K562 (cell line): Measurements from ENCODE around the gene POLRMT. TPM values are rescaled to one million over a fixed set of nuclear protein-coding genes. Genes with fewer than 3 reads are reported as not detected.

Experiments used
- BHLHE40 ChIP-seq: IDR thresholded peaks from 2 replicates; pipeline ENCODE4 v1.6.1; 2011; ENCODE audit warnings: low read length, improper control_type of control experiment
- CBX8 ChIP-seq: fragments of 200-600 bp; sonication (generic); IDR thresholded peaks from 2 replicates; pipeline ENCODE4 v1.6.1; 2012; ENCODE audit warnings: borderline replicate concordance, mixed run types, low read depth, mild to moderate bottlenecking, moderate library complexity, mixed read lengths, low read length, control low read depth, inconsistent platforms; ENCODE audit not compliant: poor library complexity, severe bottlenecking; ENCODE audit errors: extremely low read depth
- DPF2 ChIP-seq: fragments of 450-650 bp; IDR thresholded peaks from 2 replicates; pipeline ENCODE4 v1.6.1; 2016
- ETS1 ChIP-seq: conservative IDR thresholded peaks from 2 replicates; pipeline ENCODE4 v1.6.1; 2011; ENCODE audit warnings: low read depth, mild to moderate bottlenecking, low read length; ENCODE audit not compliant: control insufficient read depth
- HDAC1 ChIP-seq, 2 experiments: fragments of 450-650 bp; IDR thresholded peaks; 2 replicates each; pipeline ENCODE4 v1.6.1; 2016 to 2017; ENCODE audit warnings: inconsistent platforms in 1 of 2, mild to moderate bottlenecking in 1 of 2, moderate library complexity in 1 of 2
- HEY1 ChIP-seq: fragments of 250-450 bp; sonication (Bioruptor Pico); IDR thresholded peaks from 2 replicates; pipeline ENCODE4 v1.5.0; 2020; ENCODE audit warnings: mild to moderate bottlenecking, moderate library complexity, borderline replicate concordance
- KLF16 ChIP-seq: IDR thresholded peaks from 2 replicates; pipeline ENCODE4 v1.6.1; 2016; ENCODE audit warnings: antibody characterized with exemption
- NKRF ChIP-seq: fragments of 450-650 bp; IDR thresholded peaks from 2 replicates; pipeline ENCODE4 v1.6.1; 2016; ENCODE audit warnings: borderline replicate concordance
- RCOR1 ChIP-seq, 2 experiments: IDR thresholded peaks; 2 replicates each; pipeline ENCODE4 v1.6.1; 2012; ENCODE audit warnings: low read depth in 2 of 2, low read length in 2 of 2, borderline replicate concordance in 1 of 2, improper control_type of control experiment in 1 of 2
- TAF15 ChIP-seq: fragments of 200-400 bp; formaldehyde crosslinking; IDR thresholded peaks from 2 replicates; pipeline ENCODE4 v1.6.1; 2017; ENCODE audit warnings: mild to moderate bottlenecking, low read depth, low read length, moderate library complexity
- TCFL5 ChIP-seq: fragments of 250-450 bp; sonication (Bioruptor Pico); conservative IDR thresholded peaks from 2 replicates; pipeline ENCODE4 v1.6.1; 2021; ENCODE audit warnings: mild to moderate bottlenecking, moderate library complexity, matching md5 sums
- ZNF133 ChIP-seq: fragments of 250-450 bp; sonication (Bioruptor Pico); IDR thresholded peaks from 2 replicates; pipeline ENCODE4 v1.4.0; 2020; ENCODE audit warnings: mild to moderate bottlenecking
- ZNF146 ChIP-seq: IDR thresholded peaks from one replicate; pipeline ENCODE4 v1.6.1; 2018; ENCODE audit warnings: missing compliant biosample characterization; ENCODE audit not compliant: unreplicated experiment
- ZNF232 ChIP-seq: sonication (generic); formaldehyde crosslinking; IDR thresholded peaks from 2 replicates; pipeline ENCODE4 v1.8.0; 2022; ENCODE audit warnings: mild to moderate bottlenecking, missing genetic modification reagents
- ZNF740 ChIP-seq, 3 experiments: fragments of 200-800 bp in 1 of 3; sonication (Bioruptor generic) in 1 of 3; sonication (generic) in 1 of 3; formaldehyde crosslinking in 1 of 3; IDR thresholded peaks; 2 replicates each; pipeline versions ENCODE4 v1.6.1 to v1.8.0; 2016 to 2022; ENCODE audit warnings: mild to moderate bottlenecking in 2 of 3, missing compliant biosample characterization in 2 of 3, missing genetic modification characterization in 2 of 3, missing genetic modification reagents in 1 of 3
- polyA plus RNA-seq, 8 experiments: library from polyadenylated mRNA; depleted of rRNA in 4 of 8; stranded (reverse) in 5 of 8; unstranded in 3 of 8; fragments of >200 nt; fragmentation: Nextera tagmentation in 2 of 8; fragmentation: Illumina TruSeq in 1 of 8; extraction: Ambion mirVana in 2 of 8; extraction: Trizol in 1 of 8; gene quantifications; 2 replicates each; pipeline versions ENCODE4 v1.2.1 to v1.2.3, GENCODE V29; 2011 to 2014; ENCODE audit warnings: inconsistent platforms in 1 of 8, missing spikeins in 1 of 8
- total RNA-seq, 7 experiments: library from RNA; depleted of rRNA in 6 of 7; stranded (reverse); fragments of >200 nt in 6 of 7; fragmentation: Illumina TruSeq in 2 of 7; extraction: Trizol in 2 of 7; gene quantifications; 2 replicates each; pipeline versions ENCODE4 v1.2.1 to v1.2.3, GENCODE V29; 2011 to 2021; ENCODE audit warnings: low replicate concordance in 1 of 7
- TF ChIP-seq, protein P1 (sequence below): fragments of 200-400 bp; formaldehyde crosslinking; IDR thresholded peaks from 2 replicates; pipeline ENCODE4 v1.6.1; 2017; ENCODE audit warnings: mild to moderate bottlenecking, low read depth, low read length, moderate library complexity

Gene POLRMT
- total and polyA plus RNA-seq, 9 of the 15 experiments (the other 6 are each of a cell fraction or from before 2014, with no cell fraction given) = 30.3 to 144 (median 68.0) TPM

DNA sequence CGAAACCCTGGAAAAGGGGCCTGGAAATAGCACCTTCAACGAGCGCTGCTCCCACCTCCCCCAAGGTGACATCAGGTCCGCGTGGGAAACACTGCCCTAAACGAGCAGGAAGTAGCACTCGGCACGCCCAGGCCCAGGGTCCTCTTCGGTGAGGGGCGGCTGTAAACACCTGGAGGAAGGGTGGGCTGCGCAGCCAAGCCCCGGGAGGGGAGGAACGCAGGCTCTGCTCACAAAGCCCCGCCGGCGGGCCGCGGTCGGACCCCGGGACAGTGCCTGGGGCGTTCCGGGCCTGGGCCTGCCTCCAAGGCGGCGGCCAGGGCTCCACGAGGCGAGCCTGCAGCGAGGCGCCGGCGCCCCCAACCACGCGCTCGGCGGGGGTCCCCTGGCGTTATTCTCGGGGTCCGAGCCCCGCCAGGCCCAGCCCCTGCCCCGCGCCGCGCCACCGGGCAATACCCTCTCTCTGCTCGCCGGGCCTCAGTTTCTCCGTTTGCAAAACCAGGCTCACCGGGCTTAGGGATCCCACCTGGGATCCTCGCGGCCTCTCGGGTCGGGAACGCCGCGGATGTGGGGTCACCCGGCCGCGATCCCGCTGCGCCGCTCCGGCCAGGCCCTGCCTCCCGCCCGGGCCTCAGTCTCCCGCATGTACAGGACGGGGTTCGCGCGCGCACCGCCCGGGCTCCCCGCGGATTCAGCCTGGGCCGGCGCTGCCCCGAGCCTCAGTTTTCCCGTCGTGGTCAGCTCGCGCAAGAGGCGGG is 29.0 kb upstream of the POLRMT start (continued):
- TF ChIP-seq CBX8 (no peak), HEY1 (CRISPR knock-in tag) (no peak), ETS1 (no peak), ZNF146 (CRISPR knock-in tag) (peak; percentile 11), ZNF133 (CRISPR knock-in tag) (no peak), TAF15 (no peak), RCOR1 (IDR thresholded peaks at IDR 0.05; ENCODE audit: borderline replicate concordance in 1 of 2, low read depth in 2 of 2, low read length in 2 of 2) (no peak), ZNF232 (CRISPR knock-in tag) (no peak), ZNF740 (CRISPR knock-in tag; IDR thresholded peaks at IDR 0.05) (no peak), ZNF740 (tag; IDR thresholded peaks at IDR 0.05) (no peak), NKRF (peak; percentile 80; the same call in 1 of the 2 replicates), HDAC1 (IDR thresholded peaks at IDR 0.05) (peak in 1 of 2 experiments; percentile 81; a peak in 2 of 4 replicates), DPF2 (no peak), TCFL5 (CRISPR knock-in tag) (no peak), KLF16 (no peak), BHLHE40 (no peak)
- TF ChIP-seq, protein P1, sequence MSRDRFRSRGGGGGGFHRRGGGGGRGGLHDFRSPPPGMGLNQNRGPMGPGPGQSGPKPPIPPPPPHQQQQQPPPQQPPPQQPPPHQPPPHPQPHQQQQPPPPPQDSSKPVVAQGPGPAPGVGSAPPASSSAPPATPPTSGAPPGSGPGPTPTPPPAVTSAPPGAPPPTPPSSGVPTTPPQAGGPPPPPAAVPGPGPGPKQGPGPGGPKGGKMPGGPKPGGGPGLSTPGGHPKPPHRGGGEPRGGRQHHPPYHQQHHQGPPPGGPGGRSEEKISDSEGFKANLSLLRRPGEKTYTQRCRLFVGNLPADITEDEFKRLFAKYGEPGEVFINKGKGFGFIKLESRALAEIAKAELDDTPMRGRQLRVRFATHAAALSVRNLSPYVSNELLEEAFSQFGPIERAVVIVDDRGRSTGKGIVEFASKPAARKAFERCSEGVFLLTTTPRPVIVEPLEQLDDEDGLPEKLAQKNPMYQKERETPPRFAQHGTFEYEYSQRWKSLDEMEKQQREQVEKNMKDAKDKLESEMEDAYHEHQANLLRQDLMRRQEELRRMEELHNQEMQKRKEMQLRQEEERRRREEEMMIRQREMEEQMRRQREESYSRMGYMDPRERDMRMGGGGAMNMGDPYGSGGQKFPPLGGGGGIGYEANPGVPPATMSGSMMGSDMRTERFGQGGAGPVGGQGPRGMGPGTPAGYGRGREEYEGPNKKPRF = no peak
